Left kidney (tissue), 8 donors: ENCODE results near the gene PCK2. TPM values are rescaled to one million over a fixed set of nuclear protein-coding genes. Genes with fewer than 3 reads are reported as not detected.
"Not testable (repeated sequence)": the region's sequence is repeated elsewhere in the genome, so short reads cannot be mapped to it uniquely, and the experiment has no call there.

ENCODE experiments used
- DNase-seq: peaks from one replicate; pipeline ENCODE4 v3.0.0-alpha.2; 2013
- long read RNA-seq, 8 donors: transcript quantifications; one replicate each; lab custom pipeline, GENCODE V29; 2026
- polyA plus RNA-seq: library from polyadenylated mRNA; unstranded; fragments of 120-200 nt; gene quantifications from one replicate; pipeline ENCODE4 v1.2.1, GENCODE V29; 2013; ENCODE audit not compliant: insufficient read length

Gene PCK2
- polyA plus RNA-seq = 35.8 TPM
- long read RNA-seq, donor 1, transcript PCK2-201 (10 exons, 2,357 nt) = major isoform, 8 of 17 reads
- long read RNA-seq, donor 1, partial matches to known transcripts = 8 of 17 reads
- long read RNA-seq, donor 1, other reads (novel, unspliced or antisense) = 0 of 17 reads
- long read RNA-seq, donor 2, transcript PCK2-201 (10 exons, 2,357 nt) = major isoform, 12 of 13 reads
- long read RNA-seq, donor 2, partial matches to known transcripts = 0 of 13 reads
- long read RNA-seq, donor 2, other reads (novel, unspliced or antisense) = 0 of 13 reads
- long read RNA-seq, donor 3, transcript PCK2-201 (10 exons, 2,357 nt) = major isoform, 10 of 22 reads
- long read RNA-seq, donor 3, partial matches to known transcripts = 10 of 22 reads
- long read RNA-seq, donor 3, other reads (novel, unspliced or antisense) = 0 of 22 reads
- long read RNA-seq, donor 4, partial matches to known transcripts = 0 of 2 reads
- long read RNA-seq, donor 4, other reads (novel, unspliced or antisense) = 0 of 2 reads
- long read RNA-seq, donor 5, transcript PCK2-201 (10 exons, 2,357 nt) = major isoform, 10 of 17 reads
- long read RNA-seq, donor 5, partial matches to known transcripts = 6 of 17 reads
- long read RNA-seq, donor 5, other reads (novel, unspliced or antisense) = 0 of 17 reads
- long read RNA-seq, donor 6, transcript PCK2-201 (10 exons, 2,357 nt) = major isoform, 14 of 17 reads
- long read RNA-seq, donor 6, partial matches to known transcripts = 0 of 17 reads
- long read RNA-seq, donor 6, other reads (novel, unspliced or antisense) = 0 of 17 reads
- long read RNA-seq, donor 7, transcript PCK2-201 (10 exons, 2,357 nt) = major isoform, 12 of 28 reads
- long read RNA-seq, donor 7, partial matches to known transcripts = 16 of 28 reads
- long read RNA-seq, donor 7, other reads (novel, unspliced or antisense) = 0 of 28 reads
- long read RNA-seq, donor 8, transcript PCK2-201 (10 exons, 2,357 nt) = major isoform, 7 of 7 reads
- long read RNA-seq, donor 8, partial matches to known transcripts = 0 of 7 reads
- long read RNA-seq, donor 8, other reads (novel, unspliced or antisense) = 0 of 7 reads

- DNase-seq = peak; percentile 81
These were observed at the start of gene PCK2 for GRCh38 chr14:24093901-24094840. Gene PCK2, plus strand, starts transcription at chr14:24094311. Its CDS starts 95 bp downstream, at chr14:24094406.

- not testable (repeated sequence) for DNase-seq
These were observed 45.1 kb upstream of the PCK2 start for GRCh38 chr14:24049002-24049401.

GRCh38 chr14:24050753-24051152 is 43.4 kb upstream of the PCK2 start:
- not testable (repeated sequence) for DNase-seq

GRCh38 chr14:24051176-24051788 is 42.8 kb upstream of the PCK2 start:
- DNase-seq = peak; percentile 10

- peak; percentile 77 for DNase-seq
These were observed 42.1 kb upstream of the PCK2 start, which contains the start of gene CARMIL3 for GRCh38 chr14:24051789-24052655. Gene CARMIL3, plus strand, starts transcription at chr14:24052009. Its CDS starts 145 bp downstream, at chr14:24052154.

- DNase-seq = no peak
These were observed 41.2 kb upstream of the PCK2 start for GRCh38 chr14:24052656-24053547.

GRCh38 chr14:24053548-24054323 is 40.4 kb upstream of the PCK2 start:
- DNase-seq = no peak

- DNase-seq = no peak
These were observed 39.8 kb upstream of the PCK2 start for GRCh38 chr14:24054324-24054641.

- DNase-seq = no peak
These were observed 39.5 kb upstream of the PCK2 start for GRCh38 chr14:24054646-24055045.

GRCh38 chr14:24055971-24056799 is 37.9 kb upstream of the PCK2 start:
- no peak for DNase-seq

- DNase-seq = no peak
These were observed 37.3 kb upstream of the PCK2 start for GRCh38 chr14:24056800-24057184.

- no peak for DNase-seq
These were observed 36.8 kb upstream of the PCK2 start for GRCh38 chr14:24057271-24057670.

- no peak for DNase-seq
These were observed 36.2 kb upstream of the PCK2 start for GRCh38 chr14:24057867-24058259.

GRCh38 chr14:24058260-24058950 is 35.7 kb upstream of the PCK2 start:
- peak; percentile 90 for DNase-seq

GRCh38 chr14:24058951-24059475 is 35.1 kb upstream of the PCK2 start:
- no peak for DNase-seq

GRCh38 chr14:24059841-24060388 is 34.2 kb upstream of the PCK2 start:
- no peak for DNase-seq
